ENCODE data around the gene MS4A10.

The MS4A10 gene

GRCh38 chr11:60765355-60765754, 19.8 kb upstream of the MS4A10 start:
- DNase-seq (ENCODE audit: low spot score): no peak

GRCh38 chr11:60766547-60766946, 18.6 kb upstream of the MS4A10 start:
- DNase-seq (ENCODE audit: low spot score): no peak

- DNase-seq (ENCODE audit: low spot score): no peak
Observed at GRCh38 chr11:60767388-60767811, 17.7 kb upstream of the MS4A10 start.

GRCh38 chr11:60768202-60768601, 16.9 kb upstream of the MS4A10 start:
- no peak for DNase-seq (ENCODE audit: low spot score)

- no peak for DNase-seq (ENCODE audit: low spot score)
Observed at GRCh38 chr11:60769273-60769672, 15.9 kb upstream of the MS4A10 start.

GRCh38 chr11:60769811-60770210, 15.3 kb upstream of the MS4A10 start:
- DNase-seq (ENCODE audit: low spot score): no peak

- DNase-seq (ENCODE audit: low spot score): no peak
Observed at GRCh38 chr11:60771146-60771545, 14.0 kb upstream of the MS4A10 start.

GRCh38 chr11:60771879-60772525, 13.1 kb upstream of the MS4A10 start:
- DNase-seq (ENCODE audit: low spot score): no peak

GRCh38 chr11:60772666-60773065, 12.5 kb upstream of the MS4A10 start:
- DNase-seq (ENCODE audit: low spot score): no peak

GRCh38 chr11:60774726-60775125, 10.4 kb upstream of the MS4A10 start:
- no peak for DNase-seq (ENCODE audit: low spot score)

GRCh38 chr11:60775420-60775961, 9.6 kb upstream of the MS4A10 start:
- peak; percentile 88 for DNase-seq (ENCODE audit: low spot score)

- no peak for DNase-seq (ENCODE audit: low spot score)
Observed at GRCh38 chr11:60776167-60776566, 9.0 kb upstream of the MS4A10 start.

GRCh38 chr11:60777106-60777505, 8.0 kb upstream of the MS4A10 start:
- no peak for DNase-seq (ENCODE audit: low spot score)

- peak; percentile 80 for DNase-seq (ENCODE audit: low spot score)
Observed at GRCh38 chr11:60777572-60777971, 7.6 kb upstream of the MS4A10 start.

GRCh38 chr11:60780065-60780464, 5.1 kb upstream of the MS4A10 start:
- DNase-seq (ENCODE audit: low spot score): no peak

GRCh38 chr11:60780774-60781173, 4.4 kb upstream of the MS4A10 start:
- DNase-seq (ENCODE audit: low spot score): no peak

GRCh38 chr11:60781286-60781980, 3.7 kb upstream of the MS4A10 start:
- no peak for DNase-seq (ENCODE audit: low spot score)

GRCh38 chr11:60781981-60782316, 3.2 kb upstream of the MS4A10 start:
- no peak for DNase-seq (ENCODE audit: low spot score)

- no peak for DNase-seq (ENCODE audit: low spot score)
Observed at GRCh38 chr11:60782393-60783140, 2.6 kb upstream of the MS4A10 start.

- no peak for DNase-seq (ENCODE audit: low spot score)
Observed at GRCh38 chr11:60783141-60783484, 2.0 kb upstream of the MS4A10 start.

GRCh38 chr11:60783911-60784310, 1.2 kb upstream of the MS4A10 start:
- DNase-seq (ENCODE audit: low spot score): no peak

GRCh38 chr11:60785806-60786361, 751 bp downstream of the MS4A10 start:
- DNase-seq (ENCODE audit: low spot score): peak; percentile 32
